Measurements from ENCODE around the gene TNFRSF6B. TPM values are rescaled to one million over a fixed set of nuclear protein-coding genes. Genes with fewer than 3 reads are reported as not detected.

The TNFRSF6B gene
- polyA plus RNA-seq, 3 donors = 1.3 to 1.7 (median 1.4) TPM

- DNase-seq (ENCODE audit: low read depth in 3 of 3, low spot score in 2 of 3) = no peak
Measured at GRCh38 chr20:63682384-63683139, 13.9 kb upstream of the TNFRSF6B start.

- no peak for DNase-seq (ENCODE audit: low read depth in 3 of 3, low spot score in 2 of 3)
Measured at GRCh38 chr20:63685269-63686026, 11.0 kb upstream of the TNFRSF6B start.

GRCh38 chr20:63686094-63686491, 10.4 kb upstream of the TNFRSF6B start:
- no peak for DNase-seq (ENCODE audit: low read depth in 3 of 3, low spot score in 2 of 3)

GRCh38 chr20:63686492-63687321, 9.7 kb upstream of the TNFRSF6B start:
- DNase-seq (ENCODE audit: low read depth in 3 of 3, low spot score in 2 of 3) = no peak

GRCh38 chr20:63687419-63688178, 8.9 kb upstream of the TNFRSF6B start:
- no peak for DNase-seq (ENCODE audit: low read depth in 3 of 3, low spot score in 2 of 3)

GRCh38 chr20:63688228-63689045, 8.0 kb upstream of the TNFRSF6B start:
- no peak for DNase-seq (ENCODE audit: low read depth in 3 of 3, low spot score in 2 of 3)

GRCh38 chr20:63689046-63690002, 7.1 kb upstream of the TNFRSF6B start:
- DNase-seq (ENCODE audit: low read depth in 3 of 3, low spot score in 2 of 3) = no peak

- no peak for DNase-seq (ENCODE audit: low read depth in 3 of 3, low spot score in 2 of 3)
Measured at GRCh38 chr20:63690003-63690897, 6.2 kb upstream of the TNFRSF6B start.

GRCh38 chr20:63690898-63691710, 5.3 kb upstream of the TNFRSF6B start:
- DNase-seq (ENCODE audit: low read depth in 3 of 3, low spot score in 2 of 3) = no peak

GRCh38 chr20:63691711-63692435, 4.6 kb upstream of the TNFRSF6B start:
- DNase-seq (ENCODE audit: low read depth in 3 of 3, low spot score in 2 of 3) = no peak

- no peak for DNase-seq (ENCODE audit: low read depth in 3 of 3, low spot score in 2 of 3)
Measured at GRCh38 chr20:63692436-63693082, 3.9 kb upstream of the TNFRSF6B start.

- no peak for DNase-seq (ENCODE audit: low read depth in 3 of 3, low spot score in 2 of 3)
Measured at GRCh38 chr20:63693083-63693732, 3.2 kb upstream of the TNFRSF6B start.

- no peak for DNase-seq (ENCODE audit: low read depth in 3 of 3, low spot score in 2 of 3)
Measured at GRCh38 chr20:63693733-63694583, 2.5 kb upstream of the TNFRSF6B start.

All from right renal cortex interstitium (tissue), 3 donors.